Measurements from ENCODE around the gene PLEKHG4.

The PLEKHG4 gene

DNA sequence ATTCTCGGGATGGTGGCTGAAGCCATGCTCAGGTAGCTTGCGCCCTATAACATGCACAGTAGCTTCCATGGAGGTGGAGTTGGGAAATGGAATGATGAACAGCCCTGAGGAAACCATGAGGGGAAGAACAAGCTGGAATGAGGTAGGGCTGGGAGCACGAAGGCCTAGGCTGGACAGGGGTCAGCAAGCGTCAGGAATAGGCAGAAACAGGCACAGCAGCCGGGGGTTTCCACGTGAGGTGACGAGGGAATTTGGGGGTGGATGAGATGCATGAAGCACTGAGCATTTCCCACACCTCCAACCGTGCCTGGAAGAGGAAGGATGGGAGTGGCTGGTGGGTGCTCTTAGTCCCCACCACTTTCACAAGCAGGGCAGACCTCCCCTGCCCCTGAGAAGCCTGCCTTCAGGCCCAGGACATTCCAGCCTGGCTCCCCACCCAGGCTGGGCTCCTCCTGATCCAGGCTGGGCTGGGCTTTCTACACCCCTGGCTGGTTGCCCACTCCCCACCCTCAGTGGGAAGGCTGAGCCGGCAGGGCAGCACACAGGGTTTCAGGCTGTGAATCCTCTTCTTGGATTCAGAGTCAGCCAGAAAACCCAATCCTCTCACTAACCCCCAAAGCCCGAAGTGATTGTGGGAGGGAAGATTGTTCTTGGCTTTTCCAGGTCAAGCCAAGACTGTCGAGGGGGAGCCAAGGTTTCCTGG lies 21.9 kb downstream of the PLEKHG4 start:
- H3K4me1 ChIP-seq (ENCODE audit: control insufficient read depth, insufficient read depth, low read length) = peaks cover 16% of the 10 kb centered on the region
- no peaks in the 10 kb centered on the region for H3K36me3 ChIP-seq (ENCODE audit: insufficient read depth, low read length)
- no peak overlapping the region for H3K4me2 ChIP-seq (ENCODE audit: low read length)
- H3K9me3 ChIP-seq (replicated peaks; ENCODE audit: low read length) = no peaks in the 10 kb centered on the region
- H3K27me3 ChIP-seq (ENCODE audit: control insufficient read depth, insufficient read depth, low read length) = peaks cover 27% of the 10 kb centered on the region
- H3K4me3 ChIP-seq (ENCODE audit: low read length) = no peak overlapping the region
- no peak overlapping the region for H3K9ac ChIP-seq (ENCODE audit: low read depth, low read length)

DNA sequence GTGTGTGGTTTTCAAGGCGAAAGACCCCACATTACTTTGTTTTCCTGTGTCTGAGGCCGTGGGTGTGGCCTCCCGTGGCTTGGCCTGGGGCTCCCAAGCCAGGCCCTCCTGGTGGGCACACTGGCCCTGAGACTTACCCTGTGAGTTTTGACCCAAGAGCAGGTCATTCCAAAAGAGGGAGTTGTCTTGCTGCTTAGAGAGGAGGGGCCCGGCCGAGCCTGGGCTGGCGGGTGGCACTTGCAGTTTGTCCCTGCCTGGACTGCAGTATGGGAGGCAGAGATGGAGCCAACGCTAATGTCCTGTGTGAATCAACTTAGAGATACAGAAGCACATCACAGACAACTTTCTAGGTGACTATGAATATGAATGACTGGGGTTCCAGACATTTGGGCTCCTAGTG lies 22.7 kb downstream of the PLEKHG4 start:
- no peak overlapping the region for H3K4me3 ChIP-seq (ENCODE audit: low read length)
- H3K36me3 ChIP-seq (ENCODE audit: insufficient read depth, low read length) = no peaks in the 10 kb centered on the region
- peaks cover 27% of the 10 kb centered on the region for H3K27me3 ChIP-seq (ENCODE audit: control insufficient read depth, insufficient read depth, low read length)
- H3K9ac ChIP-seq (ENCODE audit: low read depth, low read length) = no peak overlapping the region
- no peak overlapping the region for H3K4me2 ChIP-seq (ENCODE audit: low read length)
- no peaks in the 10 kb centered on the region for H3K9me3 ChIP-seq (replicated peaks; ENCODE audit: low read length)
- H3K4me1 ChIP-seq (ENCODE audit: control insufficient read depth, insufficient read depth, low read length) = peaks cover 7% of the 10 kb centered on the region

DNA sequence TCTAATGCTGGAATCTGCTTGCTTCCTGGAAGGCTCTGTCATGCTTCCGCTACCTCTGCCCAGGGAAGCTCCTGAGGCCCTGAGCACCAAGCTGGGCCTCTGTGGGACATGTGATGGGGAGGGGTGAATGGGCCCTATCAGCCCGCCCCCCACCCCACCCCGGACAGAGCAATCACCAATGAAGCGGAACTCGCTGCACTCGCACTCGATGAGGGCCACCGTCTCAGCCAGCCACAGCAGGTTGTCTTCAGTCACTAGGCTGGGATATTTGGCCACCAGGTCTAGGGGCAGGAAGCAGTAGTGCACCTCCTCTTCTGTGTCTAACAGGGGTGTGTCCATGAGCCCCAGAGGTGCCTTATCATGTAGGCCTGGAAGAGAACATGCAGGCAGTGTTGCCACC lies 23.6 kb downstream of the PLEKHG4 start:
- no peak overlapping the region for H3K4me3 ChIP-seq (ENCODE audit: low read length)
- no peak overlapping the region for H3K9ac ChIP-seq (ENCODE audit: low read depth, low read length)
- H3K4me2 ChIP-seq (ENCODE audit: low read length) = no peak overlapping the region
- H3K9me3 ChIP-seq (replicated peaks; ENCODE audit: low read length) = no peaks in the 10 kb centered on the region
- peaks cover 24% of the 10 kb centered on the region for H3K27me3 ChIP-seq (ENCODE audit: control insufficient read depth, insufficient read depth, low read length)
- H3K4me1 ChIP-seq (ENCODE audit: control insufficient read depth, insufficient read depth, low read length) = peaks cover 7% of the 10 kb centered on the region
- no peaks in the 10 kb centered on the region for H3K36me3 ChIP-seq (ENCODE audit: insufficient read depth, low read length)

DNA sequence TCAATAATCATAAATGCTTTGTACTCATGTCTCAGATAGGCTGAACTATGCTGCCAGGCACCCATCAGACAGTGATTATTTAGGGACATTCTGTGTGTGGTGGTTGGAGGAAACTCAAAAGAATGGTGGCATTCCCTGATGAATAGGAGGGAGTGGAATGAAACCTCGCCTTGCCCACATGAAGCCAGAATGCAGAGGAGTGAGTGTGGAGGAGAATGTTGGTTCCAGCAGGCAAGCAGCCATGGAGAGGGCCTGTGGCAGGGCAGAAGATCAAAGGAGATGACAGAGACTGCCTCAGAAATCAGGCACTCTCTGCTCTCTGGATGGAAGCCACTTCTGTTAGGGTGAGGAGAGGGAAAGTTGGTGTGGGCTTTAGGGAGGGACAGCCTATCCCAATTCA lies 24.7 kb downstream of the PLEKHG4 start:
- Histone ChIP-seq H3K4me1 (ENCODE audit: control insufficient read depth, insufficient read depth, low read length) (peaks cover 7% of the 10 kb centered on the region), H3K9ac (ENCODE audit: low read depth, low read length) (no peak overlapping the region), H3K9me3 (replicated peaks; ENCODE audit: low read length) (no peaks in the 10 kb centered on the region), H3K27me3 (ENCODE audit: control insufficient read depth, insufficient read depth, low read length) (peaks cover 15% of the 10 kb centered on the region), H3K36me3 (ENCODE audit: insufficient read depth, low read length) (no peaks in the 10 kb centered on the region), H3K4me3 (ENCODE audit: low read length) (no peak overlapping the region), H3K4me2 (ENCODE audit: low read length) (no peak overlapping the region)

DNA sequence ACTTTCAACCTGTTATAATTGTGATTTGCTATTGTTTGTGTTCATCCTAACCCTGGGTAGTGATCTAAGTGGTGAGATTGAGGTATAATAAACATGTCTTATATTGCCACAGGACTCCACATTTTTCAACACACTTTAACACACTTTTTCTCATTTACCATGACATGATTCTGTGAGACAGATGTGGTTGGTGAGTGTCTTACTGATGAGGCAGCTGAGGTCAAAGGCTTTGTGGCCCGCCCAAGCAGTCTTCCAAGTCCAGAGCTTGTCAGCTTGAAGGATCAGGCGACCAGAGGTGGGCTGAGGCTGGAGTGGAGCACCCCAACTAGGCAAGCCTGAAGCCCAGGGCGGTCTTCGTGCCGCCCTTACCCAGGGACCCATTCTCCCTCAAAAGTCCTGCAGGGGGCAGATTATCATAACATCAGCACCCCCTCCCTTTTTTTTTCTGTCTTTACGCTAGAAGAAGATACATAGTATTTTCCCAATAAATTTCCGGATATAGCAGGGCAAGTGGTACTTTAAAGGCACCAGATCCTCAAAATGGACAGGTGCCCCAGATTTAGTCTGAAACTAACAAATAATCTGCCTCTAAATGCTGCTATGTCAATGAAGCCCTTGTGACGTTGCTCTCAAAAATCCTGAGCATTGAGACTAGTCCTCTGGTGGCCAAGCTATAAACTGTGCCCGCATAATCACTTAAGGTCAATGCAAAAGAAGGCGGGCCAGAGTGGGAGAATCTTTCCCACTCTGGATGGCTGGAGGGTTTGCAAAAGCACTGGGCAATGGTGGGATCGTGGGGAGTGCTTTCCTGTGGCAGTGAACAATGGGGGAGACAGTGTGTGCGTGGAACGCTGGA lies 26.1 kb downstream of the PLEKHG4 start:
- Histone ChIP-seq H3K4me1 (ENCODE audit: control insufficient read depth, insufficient read depth, low read length) (peaks cover 7% of the 10 kb centered on the region), H3K36me3 (ENCODE audit: insufficient read depth, low read length) (no peaks in the 10 kb centered on the region), H3K4me2 (ENCODE audit: low read length) (no peak overlapping the region), H3K27me3 (ENCODE audit: control insufficient read depth, insufficient read depth, low read length) (peaks cover 7% of the 10 kb centered on the region), H3K9ac (ENCODE audit: low read depth, low read length) (no peak overlapping the region), H3K4me3 (ENCODE audit: low read length) (no peak overlapping the region), H3K9me3 (replicated peaks; ENCODE audit: low read length) (no peaks in the 10 kb centered on the region)

DNA sequence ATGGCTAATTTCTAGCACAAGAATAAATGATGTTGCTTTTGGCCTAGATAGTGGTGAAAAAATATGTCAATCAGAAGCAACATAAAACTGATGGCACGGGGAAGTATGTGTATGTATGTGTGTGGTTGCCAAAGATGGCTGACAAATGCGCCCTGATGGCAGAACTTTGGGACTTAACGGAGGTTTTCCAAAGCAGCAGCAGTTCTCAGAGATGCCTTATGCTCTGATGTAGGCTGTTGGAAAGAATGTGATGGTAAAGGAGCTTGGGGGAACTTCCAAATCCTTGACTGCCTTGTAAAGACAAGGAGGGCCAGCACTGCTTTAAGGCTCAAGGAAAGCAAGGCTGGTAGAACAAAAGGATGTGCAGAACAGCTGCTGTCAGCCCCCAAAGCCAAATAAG lies 31.2 kb downstream of the PLEKHG4 start:
- Histone ChIP-seq H3K27me3 (ENCODE audit: control insufficient read depth, insufficient read depth, low read length) (no peaks in the 10 kb centered on the region), H3K9me3 (replicated peaks; ENCODE audit: low read length) (no peaks in the 10 kb centered on the region), H3K36me3 (ENCODE audit: insufficient read depth, low read length) (no peaks in the 10 kb centered on the region), H3K9ac (ENCODE audit: low read depth, low read length) (no peak overlapping the region), H3K4me3 (ENCODE audit: low read length) (no peak overlapping the region), H3K4me1 (ENCODE audit: control insufficient read depth, insufficient read depth, low read length) (peaks cover 18% of the 10 kb centered on the region), H3K4me2 (ENCODE audit: low read length) (no peak overlapping the region)

DNA sequence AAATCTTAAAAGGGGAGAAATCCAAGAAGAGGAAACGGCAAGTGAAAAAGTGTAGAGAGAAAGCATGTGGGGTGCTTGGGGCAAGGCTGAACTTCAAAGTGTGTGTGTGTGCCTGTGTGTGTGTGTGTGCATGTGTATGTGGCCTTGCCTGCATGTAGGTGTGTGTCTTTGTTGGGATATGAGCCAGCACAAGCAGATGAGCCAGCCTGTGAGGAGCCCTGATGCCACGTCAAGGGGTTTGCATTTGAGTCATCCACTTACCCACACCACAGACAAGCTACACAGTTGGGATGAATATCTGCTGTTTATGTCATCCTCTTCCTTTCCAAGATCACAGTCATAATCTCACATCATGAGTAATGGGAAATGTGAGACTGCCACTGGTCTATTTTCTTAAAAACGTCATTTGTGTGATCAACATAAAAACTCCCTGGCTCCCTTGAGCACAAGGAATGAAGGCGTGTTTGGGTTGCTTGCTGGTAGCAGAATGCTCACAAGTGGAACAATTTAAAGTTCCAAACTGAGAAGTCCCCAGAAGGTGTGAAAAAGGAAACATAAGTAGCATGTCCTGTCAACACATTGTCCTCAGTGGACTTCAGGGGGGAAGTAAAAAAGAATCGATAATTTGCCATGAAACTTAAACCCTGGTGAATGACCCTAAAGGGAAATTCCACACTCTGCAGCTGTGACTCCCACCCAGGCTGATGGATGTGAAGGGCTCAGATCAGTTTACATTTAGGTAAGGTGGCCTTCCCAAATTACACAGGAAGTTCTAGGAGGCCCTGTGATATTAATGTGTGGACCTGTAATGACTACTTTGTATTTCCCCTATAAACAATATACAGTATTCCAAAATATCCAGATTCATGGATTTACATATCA lies 32.5 kb downstream of the PLEKHG4 start:
- Histone ChIP-seq H3K4me3 (ENCODE audit: low read length) (no peak overlapping the region), H3K9ac (ENCODE audit: low read depth, low read length) (peak overlapping the region; percentile 53)

DNA sequence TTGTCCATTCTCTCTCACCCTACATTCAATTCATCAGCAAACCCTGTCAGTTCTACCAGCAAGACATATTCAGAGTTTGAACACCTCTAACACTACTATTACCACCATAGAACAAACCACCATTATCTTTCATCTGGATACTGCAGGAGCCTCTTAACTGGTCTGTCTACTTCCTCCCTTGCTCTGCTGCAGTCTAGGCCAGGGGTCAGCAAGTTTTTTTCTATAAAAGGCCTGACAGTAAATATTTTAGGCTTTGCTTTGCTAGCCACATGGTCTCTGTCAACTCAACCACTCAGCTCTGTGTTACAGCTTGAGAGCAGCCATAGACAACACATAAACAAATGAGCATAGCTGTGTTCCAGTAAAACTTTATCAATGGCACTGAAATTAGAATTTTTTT lies 33.4 kb downstream of the PLEKHG4 start:
- Histone ChIP-seq H3K36me3 (ENCODE audit: insufficient read depth, low read length) (no peaks in the 10 kb centered on the region), H3K4me1 (ENCODE audit: control insufficient read depth, insufficient read depth, low read length) (peaks cover 18% of the 10 kb centered on the region), H3K4me2 (ENCODE audit: low read length) (no peak overlapping the region), H3K9ac (ENCODE audit: low read depth, low read length) (peak overlapping the region; percentile 53), H3K27me3 (ENCODE audit: control insufficient read depth, insufficient read depth, low read length) (peaks cover 9% of the 10 kb centered on the region), H3K4me3 (ENCODE audit: low read length) (no peak overlapping the region), H3K9me3 (replicated peaks; ENCODE audit: low read length) (no peaks in the 10 kb centered on the region)

More for the DNA sequence above, 32.5 kb downstream of the PLEKHG4 start:
- H3K4me1 ChIP-seq (ENCODE audit: control insufficient read depth, insufficient read depth, low read length) = peaks cover 18% of the 10 kb centered on the region
- H3K36me3 ChIP-seq (ENCODE audit: insufficient read depth, low read length) = no peaks in the 10 kb centered on the region
- peak overlapping the region; percentile 63 for H3K4me2 ChIP-seq (ENCODE audit: low read length)
- no peaks in the 10 kb centered on the region for H3K9me3 ChIP-seq (replicated peaks; ENCODE audit: low read length)
- H3K27me3 ChIP-seq (ENCODE audit: control insufficient read depth, insufficient read depth, low read length) = peaks cover 2% of the 10 kb centered on the region

DNA sequence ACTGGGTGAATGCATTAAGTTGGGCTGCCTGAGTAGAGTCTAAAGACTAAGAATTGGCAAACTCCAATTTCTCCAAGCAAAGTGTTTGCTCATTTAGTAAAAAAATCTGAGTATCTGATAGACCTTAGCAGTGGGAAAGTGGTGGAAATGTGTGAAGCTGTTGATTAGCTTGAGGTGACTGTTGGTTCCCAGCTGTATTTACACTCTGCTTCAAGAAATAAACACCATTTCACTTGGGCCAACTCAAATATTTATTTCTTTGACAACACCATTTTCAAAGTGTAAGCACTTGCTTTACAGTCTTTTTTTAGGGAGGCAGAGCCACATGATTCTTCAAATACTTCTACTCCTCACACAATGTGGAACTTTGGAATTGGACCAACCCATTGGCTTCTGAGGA lies 38.5 kb downstream of the PLEKHG4 start:
- no peak overlapping the region for H3K9ac ChIP-seq (ENCODE audit: low read depth, low read length)
- no peak overlapping the region for H3K4me3 ChIP-seq (ENCODE audit: low read length)
- H3K4me1 ChIP-seq (ENCODE audit: control insufficient read depth, insufficient read depth, low read length) = peaks cover 2% of the 10 kb centered on the region
- H3K27me3 ChIP-seq (ENCODE audit: control insufficient read depth, insufficient read depth, low read length) = peaks cover 49% of the 10 kb centered on the region
- H3K4me2 ChIP-seq (ENCODE audit: low read length) = no peak overlapping the region
- no peaks in the 10 kb centered on the region for H3K36me3 ChIP-seq (ENCODE audit: insufficient read depth, low read length)
- H3K9me3 ChIP-seq (replicated peaks; ENCODE audit: low read length) = no peaks in the 10 kb centered on the region

DNA sequence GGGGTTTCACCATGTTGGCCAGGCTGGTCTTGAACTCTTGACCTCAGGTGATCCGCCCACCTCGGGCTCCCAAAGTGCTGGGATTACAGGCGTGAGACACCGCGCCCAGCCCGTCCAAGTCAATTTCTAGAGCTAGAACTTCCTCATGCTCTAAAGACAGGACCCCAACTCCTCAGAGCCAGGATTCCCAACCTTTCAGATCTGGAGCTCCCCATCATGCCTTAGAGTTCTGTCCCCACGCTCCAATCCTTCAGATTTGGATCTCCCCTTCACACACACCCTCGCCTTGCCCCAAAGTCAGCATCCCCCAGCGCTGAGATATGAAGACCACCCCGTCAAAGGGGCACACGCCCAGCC lies 46.8 kb downstream of the PLEKHG4 start:
- no peak overlapping the region for H3K9ac ChIP-seq (ENCODE audit: low read depth, low read length)
- H3K36me3 ChIP-seq (ENCODE audit: insufficient read depth, low read length) = no peaks in the 10 kb centered on the region
- peak overlapping the region; percentile 59 for H3K4me2 ChIP-seq (ENCODE audit: low read length)
- no peaks in the 10 kb centered on the region for H3K9me3 ChIP-seq (replicated peaks; ENCODE audit: low read length)
- peak overlapping the region; percentile 28 for H3K4me3 ChIP-seq (ENCODE audit: low read length)
- peaks cover 44% of the 10 kb centered on the region for H3K27me3 ChIP-seq (ENCODE audit: control insufficient read depth, insufficient read depth, low read length)
- no peaks in the 10 kb centered on the region for H3K4me1 ChIP-seq (ENCODE audit: control insufficient read depth, insufficient read depth, low read length)
